Mesenchymal stem cell (in vitro differentiated cells and primary cell): ENCODE measurements around the gene NAALADL2.

Experiments used
- DNase-seq: peaks from one replicate; pipeline ENCODE4 v3.0.0-alpha.2; 2013
- H2AFZ ChIP-seq: one replicate; pipeline ENCODE4 v1.6.1; 2013; ENCODE audit warnings: low read depth, mild to moderate bottlenecking, control low read depth, inconsistent platforms, low read length, moderate library complexity
- H2AK5ac ChIP-seq: 2 replicates; pipeline ENCODE4 v1.6.1; 2013; ENCODE audit warnings: low read length, moderate library complexity, mild to moderate bottlenecking, inconsistent platforms; ENCODE audit not compliant: severe bottlenecking
- H2BK120ac ChIP-seq: one replicate; pipeline ENCODE4 v1.6.1; 2013; ENCODE audit warnings: low read depth, mild to moderate bottlenecking, inconsistent platforms, low read length, moderate library complexity
- H2BK12ac ChIP-seq, 2 experiments: one replicate each; pipeline ENCODE4 v1.6.1; 2013; ENCODE audit warnings: inconsistent platforms in 2 of 2, low read length in 2 of 2, mild to moderate bottlenecking in 2 of 2, moderate library complexity in 2 of 2, control low read depth in 1 of 2
- H2BK15ac ChIP-seq: one replicate; pipeline ENCODE4 v1.6.1; 2013; ENCODE audit warnings: mild to moderate bottlenecking, low read depth, inconsistent platforms; ENCODE audit not compliant: poor library complexity, severe bottlenecking
- H2BK5ac ChIP-seq: 2 replicates; pipeline ENCODE4 v1.6.1; 2013; ENCODE audit warnings: low read depth, mild to moderate bottlenecking, low read length, control low read depth, inconsistent platforms; ENCODE audit not compliant: poor library complexity, severe bottlenecking
- H3K14ac ChIP-seq, 2 experiments: one replicate each; pipeline ENCODE4 v1.6.1; 2013; ENCODE audit warnings: inconsistent platforms in 2 of 2, low read length in 2 of 2, control low read depth in 1 of 2, mild to moderate bottlenecking in 1 of 2, moderate library complexity in 1 of 2
- H3K18ac ChIP-seq, 2 experiments: one replicate each; pipeline ENCODE4 v1.6.1; 2013; ENCODE audit warnings: inconsistent platforms in 2 of 2, low read length in 2 of 2, control low read depth in 1 of 2, low read depth in 1 of 2, mild to moderate bottlenecking in 1 of 2
- H3K23ac ChIP-seq, 2 experiments: one replicate each; pipeline ENCODE4 v1.6.1; 2013; ENCODE audit warnings: inconsistent platforms in 2 of 2, low read length in 2 of 2, mild to moderate bottlenecking in 2 of 2, moderate library complexity in 2 of 2, control low read depth in 1 of 2
- H3K27ac ChIP-seq: 2 replicates; pipeline ENCODE4 v1.5.1; 2013; ENCODE audit warnings: mild to moderate bottlenecking, moderate library complexity, low read length, control low read depth, inconsistent platforms; ENCODE audit not compliant: poor library complexity, severe bottlenecking
- H3K27me3 ChIP-seq, 2 experiments: 2 replicates each; pipeline versions ENCODE4 v1.6.1 to v1.7.0; 2013; ENCODE audit warnings: low read length in 2 of 2, mild to moderate bottlenecking in 2 of 2, moderate library complexity in 2 of 2, control low read depth in 1 of 2, inconsistent platforms in 1 of 2; ENCODE audit not compliant: control insufficient read depth in 1 of 2, insufficient read depth in 1 of 2
- H3K36me3 ChIP-seq, 2 experiments: 2 replicates each; pipeline versions ENCODE4 v1.6.1 to v1.7.0; 2013; ENCODE audit warnings: low read length in 2 of 2, control low read depth in 1 of 2, inconsistent platforms in 1 of 2, low read depth in 1 of 2, mild to moderate bottlenecking in 1 of 2; ENCODE audit not compliant: insufficient read depth in 2 of 2, control insufficient read depth in 1 of 2
- H3K4ac ChIP-seq, 2 experiments: one replicate each; pipeline ENCODE4 v1.6.1; 2013; ENCODE audit warnings: inconsistent platforms in 2 of 2, low read length in 2 of 2, mild to moderate bottlenecking in 2 of 2, moderate library complexity in 2 of 2, control low read depth in 1 of 2, low read depth in 1 of 2
- H3K4me1 ChIP-seq: 2 replicates; pipeline ENCODE4 v1.6.1; 2013; ENCODE audit warnings: low read depth, low read length, control low read depth; ENCODE audit not compliant: control insufficient read depth, insufficient read depth
- H3K4me2 ChIP-seq: 2 replicates; pipeline ENCODE4 v1.6.1; 2013; ENCODE audit warnings: low read length, mild to moderate bottlenecking, inconsistent platforms; ENCODE audit not compliant: poor library complexity, severe bottlenecking
- H3K4me3 ChIP-seq, 2 experiments: 2 replicates each; pipeline versions ENCODE4 v1.5.1 to v1.7.0; 2013; ENCODE audit warnings: low read length in 2 of 2, mild to moderate bottlenecking in 2 of 2, control low read depth in 1 of 2, low read depth in 1 of 2; ENCODE audit not compliant: insufficient read depth in 1 of 2
- H3K79me1 ChIP-seq: replicated peaks from 2 replicates; pipeline ENCODE4 v1.6.1; 2013; ENCODE audit warnings: mild to moderate bottlenecking, control low read depth, low read length, inconsistent platforms; ENCODE audit not compliant: poor library complexity, severe bottlenecking
- H3K9ac ChIP-seq: 2 replicates; pipeline ENCODE4 v1.7.0; 2013; ENCODE audit warnings: mild to moderate bottlenecking, low read length, moderate library complexity
- H3K9me3 ChIP-seq: 2 replicates; pipeline ENCODE4 v1.7.0; 2013; ENCODE audit warnings: mild to moderate bottlenecking, low read length; ENCODE audit not compliant: control insufficient read depth
- H4K8ac ChIP-seq: one replicate; pipeline ENCODE4 v1.6.1; 2013; ENCODE audit warnings: inconsistent platforms, mild to moderate bottlenecking, low read length, moderate library complexity
- H4K91ac ChIP-seq: one replicate; pipeline ENCODE4 v1.6.1; 2013; ENCODE audit warnings: mild to moderate bottlenecking, low read length, inconsistent platforms
- WGBS: methylation state at CpG from one replicate; pipeline ENCODE4 v1.1.7; 2013; ENCODE audit warnings: mixed read lengths; 5-methylcytosine and 5-hydroxymethylcytosine counted together

The NAALADL2 gene

DNA sequence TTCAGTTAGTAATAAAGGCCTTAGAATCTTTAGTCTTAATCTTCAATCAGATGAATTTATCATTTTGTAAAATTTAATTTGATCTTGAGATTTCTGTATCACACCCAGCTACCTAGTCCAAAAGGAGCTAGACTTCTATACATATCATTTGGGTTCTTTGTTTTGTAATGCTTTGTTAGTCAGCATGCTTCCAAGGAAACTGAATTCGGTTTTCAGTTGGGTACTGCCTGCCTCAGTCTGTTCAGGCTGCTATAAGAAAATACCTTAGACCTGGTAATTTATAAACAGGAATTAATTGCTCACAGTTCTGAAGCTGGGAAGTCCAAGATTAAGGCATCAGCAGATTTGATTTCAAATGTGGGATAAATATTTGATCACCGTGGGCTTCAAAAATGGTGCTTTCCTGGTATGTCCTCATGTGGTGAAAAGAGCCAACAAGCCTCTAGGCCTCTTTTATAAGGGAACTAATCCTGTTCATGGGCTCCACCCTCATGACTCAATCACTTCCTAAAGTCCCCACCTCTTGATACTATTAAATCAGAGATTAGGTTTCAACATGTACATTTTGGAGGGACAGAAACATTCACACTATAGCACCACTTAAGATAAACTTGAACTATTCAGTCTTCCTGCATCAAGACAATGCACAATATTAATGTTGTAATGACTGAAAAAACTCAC is 800.7 kb downstream of the NAALADL2 start:
- DNase-seq = no peak
- Histone ChIP-seq H3K4me3 (no peak overlapping the region), H4K91ac (no peak overlapping the region)

DNA sequence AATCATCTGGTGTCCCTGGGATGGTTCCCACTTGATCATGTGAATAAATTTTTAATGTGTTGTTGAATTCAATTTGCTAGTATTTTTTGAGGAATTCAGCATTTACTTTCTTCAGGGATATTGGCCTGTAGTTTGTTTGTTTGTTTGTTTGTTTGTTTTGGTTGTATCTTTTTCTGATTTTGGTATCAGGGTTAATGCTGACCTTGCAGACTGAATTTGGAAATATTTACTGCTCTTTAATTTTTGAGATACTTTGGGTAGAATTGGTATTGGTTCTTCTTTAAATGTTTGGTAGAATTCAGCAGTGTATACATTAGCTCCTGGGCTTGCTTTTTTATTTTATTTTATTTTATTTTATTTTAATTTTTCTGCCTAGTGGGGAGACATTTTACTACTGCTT is 803.7 kb downstream of the NAALADL2 start:
- no peak overlapping the region for H2AK5ac ChIP-seq
- H3K14ac ChIP-seq = no peak overlapping the region
- H3K27me3 ChIP-seq = no peaks in the 10 kb centered on the region
- H2BK12ac ChIP-seq = no peak overlapping the region
- no peak overlapping the region for H2BK15ac ChIP-seq
- H3K4me3 ChIP-seq = no peak overlapping the region
- no peaks in the 10 kb centered on the region for H3K4me1 ChIP-seq
- H4K91ac ChIP-seq = no peak overlapping the region
- H3K9ac ChIP-seq = no peak overlapping the region
- DNase-seq = no peak
- no peak overlapping the region for H4K8ac ChIP-seq
- no peak overlapping the region for H2AFZ ChIP-seq
- H3K4ac ChIP-seq = no peak overlapping the region
- H3K4me2 ChIP-seq = no peak overlapping the region
- no peak overlapping the region for H2BK120ac ChIP-seq
- no peak overlapping the region for H3K27ac ChIP-seq
- no peaks in the 10 kb centered on the region for H3K9me3 ChIP-seq
- H3K18ac ChIP-seq = no peak overlapping the region
- H3K23ac ChIP-seq = no peak overlapping the region
- H2BK5ac ChIP-seq = no peak overlapping the region
- H3K36me3 ChIP-seq = no peaks in the 10 kb centered on the region
- no peaks in the 10 kb centered on the region for H3K79me1 ChIP-seq

More for the DNA sequence above, 800.7 kb downstream of the NAALADL2 start:
- Histone ChIP-seq H3K27me3 (no peaks in the 10 kb centered on the region), H3K9ac (no peak overlapping the region), H3K18ac (no peak overlapping the region), H3K4me1 (no peaks in the 10 kb centered on the region), H3K36me3 (no peaks in the 10 kb centered on the region), H3K9me3 (no peaks in the 10 kb centered on the region), H2BK15ac (no peak overlapping the region), H2BK5ac (no peak overlapping the region), H2AK5ac (no peak overlapping the region), H3K4me2 (no peak overlapping the region), H4K8ac (no peak overlapping the region), H3K79me1 (no peaks in the 10 kb centered on the region), H3K23ac (no peak overlapping the region), H3K4ac (no peak overlapping the region), H2AFZ (no peak overlapping the region), H2BK120ac (no peak overlapping the region), H2BK12ac (no peak overlapping the region), H3K27ac (no peak overlapping the region), H3K14ac (no peak overlapping the region)
- WGBS = 100% methylated on average over 2 of the region's 2 CpGs

DNA sequence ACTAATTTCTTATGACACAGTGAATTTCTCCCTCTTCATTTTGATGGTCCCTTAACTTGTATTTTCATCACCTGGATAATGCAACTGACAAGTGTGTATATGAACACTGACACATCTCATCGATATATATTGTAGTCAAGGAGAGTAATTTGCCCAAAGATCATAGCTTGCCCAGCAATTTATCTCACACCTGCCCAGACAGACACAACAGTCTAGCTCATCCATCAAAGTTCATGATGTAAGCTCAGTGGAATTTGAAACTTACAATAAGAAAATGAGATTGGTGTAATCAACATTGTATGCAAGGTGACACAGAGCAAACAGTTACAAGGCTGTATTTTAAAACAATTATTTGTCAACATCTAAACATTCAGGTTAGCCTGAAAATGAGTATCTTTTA is 805.8 kb downstream of the NAALADL2 start:
- no peak overlapping the region for H3K4me2 ChIP-seq
- no peak overlapping the region for H3K23ac ChIP-seq
- no peak overlapping the region for H2AFZ ChIP-seq
- no peak overlapping the region for H2BK15ac ChIP-seq
- H3K27ac ChIP-seq = no peak overlapping the region
- H2AK5ac ChIP-seq = no peak overlapping the region
- no peak overlapping the region for H3K4ac ChIP-seq
- H2BK5ac ChIP-seq = no peak overlapping the region
- H3K36me3 ChIP-seq = no peaks in the 10 kb centered on the region
- DNase-seq = no peak
- no peak overlapping the region for H3K4me3 ChIP-seq
- no peak overlapping the region for H4K8ac ChIP-seq
- H4K91ac ChIP-seq = no peak overlapping the region
- no peaks in the 10 kb centered on the region for H3K9me3 ChIP-seq
- H2BK120ac ChIP-seq = no peak overlapping the region
- no peaks in the 10 kb centered on the region for H3K79me1 ChIP-seq
- H3K27me3 ChIP-seq = no peaks in the 10 kb centered on the region
- no peak overlapping the region for H3K9ac ChIP-seq
- no peak overlapping the region for H3K14ac ChIP-seq
- H2BK12ac ChIP-seq = no peak overlapping the region
- 100% methylated on average over 1 of the region's 1 CpG for WGBS
- no peak overlapping the region for H3K18ac ChIP-seq
- no peaks in the 10 kb centered on the region for H3K4me1 ChIP-seq

DNA sequence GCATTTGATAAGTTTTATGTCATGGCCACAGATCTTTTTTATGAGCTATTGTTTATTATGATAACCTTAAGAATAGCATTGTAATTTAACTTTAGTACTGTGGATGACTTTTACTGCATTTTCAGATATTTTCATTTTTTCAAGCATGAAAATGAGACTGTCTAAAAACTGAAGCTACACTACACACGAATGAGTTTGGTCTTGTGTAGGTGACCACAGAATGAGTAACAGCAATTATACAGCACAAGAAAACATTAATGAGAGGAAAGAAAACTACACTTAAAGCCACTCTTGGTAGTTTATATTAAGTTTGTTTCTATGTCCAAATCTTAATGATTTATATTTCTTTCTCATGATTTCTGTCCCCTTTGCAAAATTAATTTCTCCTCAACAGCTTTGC is 809.2 kb downstream of the NAALADL2 start:
- H3K36me3 ChIP-seq = no peaks in the 10 kb centered on the region
- no peak overlapping the region for H2BK5ac ChIP-seq
- no peak overlapping the region for H2BK120ac ChIP-seq
- H2AK5ac ChIP-seq = no peak overlapping the region
- no peak overlapping the region for H3K9ac ChIP-seq
- no peak overlapping the region for H3K4me2 ChIP-seq
- H3K4me3 ChIP-seq = no peak overlapping the region
- no peak overlapping the region for H4K91ac ChIP-seq
- no peak overlapping the region for H2BK15ac ChIP-seq
- no CpG with 5 or more reads among the region's 1 CpG for WGBS
- H3K4me1 ChIP-seq = no peaks in the 10 kb centered on the region
- no peak overlapping the region for H2AFZ ChIP-seq
- no peak overlapping the region for H3K18ac ChIP-seq
- no peaks in the 10 kb centered on the region for H3K79me1 ChIP-seq
- no peak overlapping the region for H4K8ac ChIP-seq
- no peaks in the 10 kb centered on the region for H3K9me3 ChIP-seq
- H3K4ac ChIP-seq = no peak overlapping the region
- H3K27ac ChIP-seq = no peak overlapping the region
- H3K27me3 ChIP-seq = no peaks in the 10 kb centered on the region
- H3K14ac ChIP-seq = no peak overlapping the region
- no peak for DNase-seq
- H2BK12ac ChIP-seq = no peak overlapping the region
- H3K23ac ChIP-seq = no peak overlapping the region
